ENCODE data around the gene COL7A1.

Gene COL7A1

GRCh38 chr3:48567500-48567899 lies 27.6 kb downstream of the COL7A1 start:
- H3K9ac ChIP-seq, result no peak overlapping the region
- H2AFZ ChIP-seq, result no peak overlapping the region
- H3K27ac ChIP-seq, result no peak overlapping the region
- no peaks in the 10 kb centered on the region for H3K79me2 ChIP-seq
- H3K4me2 ChIP-seq (ENCODE audit: low read length), result no peak overlapping the region
- no peaks in the 10 kb centered on the region for H3K27me3 ChIP-seq (ENCODE audit: control insufficient read depth, insufficient read depth, low read length)
- no peaks in the 10 kb centered on the region for H3K9me3 ChIP-seq (ENCODE audit: control insufficient read depth, low read length)
- H3K4me1 ChIP-seq, result no peaks in the 10 kb centered on the region
- no peak overlapping the region for H3K4me3 ChIP-seq (ENCODE audit: low read depth, low read length)
- no peaks in the 10 kb centered on the region for H3K36me3 ChIP-seq (ENCODE audit: control insufficient read depth, insufficient read depth, low read length)
- TF ChIP-seq CTCF (IDR thresholded peaks at IDR 0.05), result no peak

- Histone ChIP-seq H3K36me3 (ENCODE audit: control insufficient read depth, insufficient read depth, low read length) (no peaks in the 10 kb centered on the region), H2AFZ (no peak overlapping the region), H3K27ac (no peak overlapping the region), H3K9me3 (ENCODE audit: control insufficient read depth, low read length) (no peaks in the 10 kb centered on the region), H3K27me3 (ENCODE audit: control insufficient read depth, insufficient read depth, low read length) (no peaks in the 10 kb centered on the region), H3K4me3 (ENCODE audit: low read depth, low read length) (no peak overlapping the region), H3K79me2 (no peaks in the 10 kb centered on the region), H3K9ac (no peak overlapping the region), H3K4me1 (no peaks in the 10 kb centered on the region), H3K4me2 (ENCODE audit: low read length) (no peak overlapping the region)
- no peak for TF ChIP-seq CTCF (IDR thresholded peaks at IDR 0.05)
These were observed 28.0 kb downstream of the COL7A1 start for GRCh38 chr3:48567090-48567489.

GRCh38 chr3:48566401-48566760 lies 28.7 kb downstream of the COL7A1 start:
- no peaks in the 10 kb centered on the region for H3K36me3 ChIP-seq (ENCODE audit: control insufficient read depth, insufficient read depth, low read length)
- H3K79me2 ChIP-seq, result no peaks in the 10 kb centered on the region
- no peaks in the 10 kb centered on the region for H3K27me3 ChIP-seq (ENCODE audit: control insufficient read depth, insufficient read depth, low read length)
- H2AFZ ChIP-seq, result no peak overlapping the region
- no peaks in the 10 kb centered on the region for H3K4me1 ChIP-seq
- H3K9ac ChIP-seq, result no peak overlapping the region
- H3K27ac ChIP-seq, result no peak overlapping the region
- no peaks in the 10 kb centered on the region for H3K9me3 ChIP-seq (ENCODE audit: control insufficient read depth, low read length)
- H3K4me3 ChIP-seq (ENCODE audit: low read depth, low read length), result no peak overlapping the region
- no peak overlapping the region for H3K4me2 ChIP-seq (ENCODE audit: low read length)
- no peak for TF ChIP-seq CTCF (IDR thresholded peaks at IDR 0.05)

- no peaks in the 10 kb centered on the region for H3K79me2 ChIP-seq
- no peaks in the 10 kb centered on the region for H3K36me3 ChIP-seq (ENCODE audit: control insufficient read depth, insufficient read depth, low read length)
- TF ChIP-seq CTCF (IDR thresholded peaks at IDR 0.05), result no peak
- H2AFZ ChIP-seq, result no peak overlapping the region
- H3K4me3 ChIP-seq (ENCODE audit: low read depth, low read length), result no peak overlapping the region
- H3K4me1 ChIP-seq, result peaks cover 5% of the 10 kb centered on the region
- no peaks in the 10 kb centered on the region for H3K27me3 ChIP-seq (ENCODE audit: control insufficient read depth, insufficient read depth, low read length)
- H3K4me2 ChIP-seq (ENCODE audit: low read length), result no peak overlapping the region
- H3K27ac ChIP-seq, result no peak overlapping the region
- no peaks in the 10 kb centered on the region for H3K9me3 ChIP-seq (ENCODE audit: control insufficient read depth, low read length)
- H3K9ac ChIP-seq, result no peak overlapping the region
These were observed 29.3 kb downstream of the COL7A1 start for GRCh38 chr3:48565591-48566400.

- Histone ChIP-seq H3K27ac (no peak overlapping the region), H3K9ac (no peak overlapping the region), H3K9me3 (ENCODE audit: control insufficient read depth, low read length) (no peaks in the 10 kb centered on the region), H3K79me2 (no peaks in the 10 kb centered on the region), H3K36me3 (ENCODE audit: control insufficient read depth, insufficient read depth, low read length) (no peaks in the 10 kb centered on the region), H3K27me3 (ENCODE audit: control insufficient read depth, insufficient read depth, low read length) (no peaks in the 10 kb centered on the region), H2AFZ (no peak overlapping the region), H3K4me2 (ENCODE audit: low read length) (no peak overlapping the region), H3K4me3 (ENCODE audit: low read depth, low read length) (no peak overlapping the region), H3K4me1 (peaks cover 11% of the 10 kb centered on the region)
- no peak for TF ChIP-seq CTCF (IDR thresholded peaks at IDR 0.05)
These were observed 29.9 kb downstream of the COL7A1 start for GRCh38 chr3:48565186-48565585.

Measured in parathyroid adenoma (tissue), 2 donors.